HG02678 (cell line): ENCODE measurements around the gene GHRHR.
A peak's percentile ranks its signal among the peaks of the same experiment; 100 is the strongest.

Experiments
- ATAC-seq: cut with Tn5 transposase; IDR thresholded peaks from one replicate; pipeline ENCODE4 v1.9.1; 2021; ENCODE audit warnings: mild to moderate bottlenecking, moderate library complexity; ENCODE audit not compliant: unreplicated experiment

Gene GHRHR

GRCh38 chr7:31002256-31002655 is 38.5 kb downstream of the GHRHR start:
- no peak for ATAC-seq

- no peak for ATAC-seq
These were observed 39.3 kb downstream of the GHRHR start for GRCh38 chr7:31003097-31003496.

GRCh38 chr7:31003721-31004120 is 40.0 kb downstream of the GHRHR start:
- no peak for ATAC-seq

- no peak for ATAC-seq
These were observed 40.6 kb downstream of the GHRHR start for GRCh38 chr7:31004393-31004792.

- ATAC-seq, result no peak
These were observed 43.1 kb downstream of the GHRHR start for GRCh38 chr7:31006857-31007256.

- no peak for ATAC-seq
These were observed 43.9 kb downstream of the GHRHR start for GRCh38 chr7:31007634-31008033.

GRCh38 chr7:31014826-31015225 is 51.1 kb downstream of the GHRHR start:
- ATAC-seq, result no peak

- ATAC-seq, result no peak
These were observed 53.4 kb downstream of the GHRHR start for GRCh38 chr7:31017032-31017675.

- ATAC-seq, result no peak
These were observed 54.0 kb downstream of the GHRHR start for GRCh38 chr7:31017721-31018120.

GRCh38 chr7:31019509-31019908 is 55.8 kb downstream of the GHRHR start:
- no peak for ATAC-seq

- no peak for ATAC-seq
These were observed 56.4 kb downstream of the GHRHR start for GRCh38 chr7:31020161-31020560.

- ATAC-seq, result no peak
These were observed 56.9 kb downstream of the GHRHR start for GRCh38 chr7:31020652-31021051.

GRCh38 chr7:31022117-31022516 is 58.4 kb downstream of the GHRHR start:
- ATAC-seq, result no peak

GRCh38 chr7:31022726-31023125 is 59.0 kb downstream of the GHRHR start:
- ATAC-seq, result no peak

GRCh38 chr7:31023877-31024276 is 60.1 kb downstream of the GHRHR start:
- peak; percentile 39 for ATAC-seq

GRCh38 chr7:31027161-31027965 is 63.6 kb downstream of the GHRHR start:
- ATAC-seq, result no peak

- ATAC-seq, result no peak
These were observed 64.3 kb downstream of the GHRHR start for GRCh38 chr7:31028006-31028405.

- ATAC-seq, result no peak
These were observed 64.8 kb downstream of the GHRHR start for GRCh38 chr7:31028417-31028992.
